ENCODE results near the gene CCDC34.

Gene CCDC34

GRCh38 chr11:27319072-27319471 lies 43.9 kb downstream of the CCDC34 start:
- TF ChIP-seq SPI1 (IDR thresholded peaks at IDR 0.05; ENCODE audit: borderline replicate concordance, low read depth) (no peak), REST (IDR thresholded peaks at IDR 0.05; ENCODE audit: insufficient replicate concordance, low read depth) (no peak), POLR2AphosphoS5 (IDR thresholded peaks at IDR 0.05; ENCODE audit: low read depth) (no peak), GABPA (IDR thresholded peaks at IDR 0.05; ENCODE audit: low read depth) (no peak)
- TF ChIP-seq, protein P1, sequence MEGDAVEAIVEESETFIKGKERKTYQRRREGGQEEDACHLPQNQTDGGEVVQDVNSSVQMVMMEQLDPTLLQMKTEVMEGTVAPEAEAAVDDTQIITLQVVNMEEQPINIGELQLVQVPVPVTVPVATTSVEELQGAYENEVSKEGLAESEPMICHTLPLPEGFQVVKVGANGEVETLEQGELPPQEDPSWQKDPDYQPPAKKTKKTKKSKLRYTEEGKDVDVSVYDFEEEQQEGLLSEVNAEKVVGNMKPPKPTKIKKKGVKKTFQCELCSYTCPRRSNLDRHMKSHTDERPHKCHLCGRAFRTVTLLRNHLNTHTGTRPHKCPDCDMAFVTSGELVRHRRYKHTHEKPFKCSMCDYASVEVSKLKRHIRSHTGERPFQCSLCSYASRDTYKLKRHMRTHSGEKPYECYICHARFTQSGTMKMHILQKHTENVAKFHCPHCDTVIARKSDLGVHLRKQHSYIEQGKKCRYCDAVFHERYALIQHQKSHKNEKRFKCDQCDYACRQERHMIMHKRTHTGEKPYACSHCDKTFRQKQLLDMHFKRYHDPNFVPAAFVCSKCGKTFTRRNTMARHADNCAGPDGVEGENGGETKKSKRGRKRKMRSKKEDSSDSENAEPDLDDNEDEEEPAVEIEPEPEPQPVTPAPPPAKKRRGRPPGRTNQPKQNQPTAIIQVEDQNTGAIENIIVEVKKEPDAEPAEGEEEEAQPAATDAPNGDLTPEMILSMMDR (IDR thresholded peaks at IDR 0.05; ENCODE audit: insufficient read depth, low read length), result no peak
- no peak for DNase-seq (ENCODE audit: low read depth in 1 of 2, low spot score in 1 of 2)
- H3K4me3 ChIP-seq (replicated peaks; ENCODE audit: insufficient read depth, low read length), result no peak overlapping the region
- no peak overlapping the region for H3K27ac ChIP-seq (replicated peaks)
- no peaks in the 10 kb centered on the region for H3K27me3 ChIP-seq (ENCODE audit: insufficient read depth, poor library complexity, severe bottlenecking)

DNA sequence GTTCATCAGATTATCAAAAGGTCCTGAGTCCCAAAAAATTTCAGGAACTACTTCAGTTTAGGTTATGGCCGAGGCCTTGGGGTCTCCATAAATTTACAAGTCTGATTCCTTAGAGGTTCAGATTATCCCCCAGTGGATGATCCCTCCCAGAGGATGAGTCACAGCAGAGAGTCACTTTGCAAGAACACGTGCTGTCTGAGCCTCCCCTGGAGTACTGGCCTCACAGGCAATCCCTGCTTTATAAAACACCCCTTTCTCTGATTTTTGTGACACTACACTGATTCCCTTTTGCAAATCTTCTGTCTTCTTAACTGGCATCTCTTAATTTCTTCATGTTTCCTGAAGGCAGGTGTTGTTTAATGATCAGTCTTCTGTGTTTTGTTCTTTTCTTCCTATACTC lies 45.3 kb downstream of the CCDC34 start:
- Histone ChIP-seq H3K27ac (replicated peaks) (no peak overlapping the region), H3K27me3 (ENCODE audit: insufficient read depth, poor library complexity, severe bottlenecking) (no peaks in the 10 kb centered on the region), H3K4me3 (replicated peaks; ENCODE audit: insufficient read depth, low read length) (no peak overlapping the region)
- TF ChIP-seq GABPA (IDR thresholded peaks at IDR 0.05; ENCODE audit: low read depth), result no peak
- TF ChIP-seq, protein P1 (IDR thresholded peaks at IDR 0.05; ENCODE audit: insufficient read depth, low read length), result no peak
- no peak for TF ChIP-seq SPI1 (IDR thresholded peaks at IDR 0.05; ENCODE audit: borderline replicate concordance, low read depth)
- TF ChIP-seq POLR2AphosphoS5 (IDR thresholded peaks at IDR 0.05; ENCODE audit: low read depth), result no peak
- TF ChIP-seq REST (IDR thresholded peaks at IDR 0.05; ENCODE audit: insufficient replicate concordance, low read depth), result no peak
- no peak for DNase-seq (ENCODE audit: low read depth in 1 of 2, low spot score in 1 of 2)

GRCh38 chr11:27315836-27316235 lies 47.2 kb downstream of the CCDC34 start:
- Histone ChIP-seq H3K4me3 (replicated peaks; ENCODE audit: insufficient read depth, low read length) (no peak overlapping the region), H3K27ac (replicated peaks) (no peak overlapping the region), H3K27me3 (ENCODE audit: insufficient read depth, poor library complexity, severe bottlenecking) (no peaks in the 10 kb centered on the region)
- no peak for DNase-seq (ENCODE audit: low read depth in 1 of 2, low spot score in 1 of 2)
- TF ChIP-seq, protein P1 (IDR thresholded peaks at IDR 0.05; ENCODE audit: insufficient read depth, low read length), result no peak
- TF ChIP-seq POLR2AphosphoS5 (IDR thresholded peaks at IDR 0.05; ENCODE audit: low read depth) (no peak), SPI1 (IDR thresholded peaks at IDR 0.05; ENCODE audit: borderline replicate concordance, low read depth) (no peak), GABPA (IDR thresholded peaks at IDR 0.05; ENCODE audit: low read depth) (no peak), REST (IDR thresholded peaks at IDR 0.05; ENCODE audit: insufficient replicate concordance, low read depth) (no peak)

All from HL-60 (cell line).